ENCODE data around the gene LYPD3. TPM values are rescaled to one million over a fixed set of nuclear protein-coding genes. Genes with fewer than 3 reads are reported as not detected.

LYPD3 gene
- total and polyA plus RNA-seq, 10 of the 15 experiments (the other 5 are each of a cell fraction or from before 2014, with no cell fraction given): 0.03 to 0.28 (median 0.12) TPM; not detected in 6

GRCh38 chr19:43422689-43423066 is 42.7 kb downstream of the LYPD3 start (continued):
- no peak for TF ChIP-seq E2F8 (IDR thresholded peaks at IDR 0.05; ENCODE audit: low read depth, partially characterized antibody)
- no peak for TF ChIP-seq NR2C1 (IDR thresholded peaks at IDR 0.05)
- TF ChIP-seq ZBTB11 (CRISPR knock-in tag; IDR thresholded peaks at IDR 0.05): no peak
- TF ChIP-seq BMI1 (IDR thresholded peaks at IDR 0.05; ENCODE audit: borderline replicate concordance): no peak
- TF ChIP-seq MLLT1 (IDR thresholded peaks at IDR 0.05): no peak
- TF ChIP-seq CTCF (IDR thresholded peaks at IDR 0.05 in 2 of 3, conservative IDR thresholded peaks at IDR 0.05 in 1 of 3; ENCODE audit: control insufficient read depth in 2 of 3, extremely low read depth in 1 of 3, insufficient read depth in 1 of 3, low read depth in 3 of 3, low read length in 3 of 3): no peak
- TF ChIP-seq MAX (IDR thresholded peaks at IDR 0.05; ENCODE audit: low read depth, low read length): no peak
- TF ChIP-seq SMC3 (IDR thresholded peaks at IDR 0.05; ENCODE audit: borderline replicate concordance, low read length): no peak

Measured in GM12878 (cell line).